SK-N-SH (cell line): ENCODE data around the gene SUPT7L. TPM values are rescaled to one million over a fixed set of nuclear protein-coding genes. Genes with fewer than 3 reads are reported as not detected.

Source experiments
- CTCF ChIA-PET: fragments of 300-600, 350-600 bp; formaldehyde crosslinking; extraction: SDS; loops from one replicate; lab custom pipeline; 2021; lab: Yijun Ruan, JAX
- POLR2A ChIA-PET: fragments of 350-600 bp; sonication (Branson Sonifier 250); formaldehyde crosslinking; extraction: SDS; loops from one replicate; lab custom pipeline; 2020; ENCODE audit warnings: antibody characterized with exemption, inconsistent platforms; lab: Yijun Ruan, JAX
- DNase-seq: peaks from one replicate; pipeline ENCODE4 v3.0.0; 2012
- H2AFZ ChIP-seq: fragments of 200-600 bp; sonication (generic); 2 replicates; pipeline ENCODE4 v1.8.1; 2016; ENCODE audit warnings: antibody characterized with exemption, mild to moderate bottlenecking, low read depth
- H3F3A ChIP-seq: fragments of 200-600 bp; sonication (generic); replicated peaks from 2 replicates; pipeline ENCODE3; 2016; ENCODE audit warnings: antibody characterized with exemption, mild to moderate bottlenecking; ENCODE audit not compliant: insufficient read depth
- H3K27ac ChIP-seq, 2 experiments: fragments of 200-500 bp in 1 of 2; fragments of 200-600 bp in 1 of 2; sonication (Bioruptor generic) in 1 of 2; sonication (generic), shearing (Covaris generic) in 1 of 2; 2 replicates each; pipeline versions ENCODE4 v1.5.1 to v1.6.1; 2014 to 2016; ENCODE audit warnings: low read depth in 2 of 2, inconsistent platforms in 1 of 2, low read length in 1 of 2, mild to moderate bottlenecking in 1 of 2, mixed read lengths in 1 of 2
- H3K27me3 ChIP-seq: fragments of 200-600 bp; sonication (generic), shearing (Covaris generic); 2 replicates; pipeline ENCODE4 v1.6.1; 2016; ENCODE audit warnings: mixed run types; ENCODE audit not compliant: insufficient read depth
- H3K36me3 ChIP-seq, 2 experiments: fragments of 200-500 bp in 1 of 2; fragments of 200-600 bp in 1 of 2; sonication (Bioruptor generic) in 1 of 2; sonication (generic) in 1 of 2; replicated peaks in 1 of 2; 2 replicates each; pipeline versions ENCODE3 to v1.5.1; 2014 to 2016; ENCODE audit warnings: low read length in 1 of 2, mild to moderate bottlenecking in 1 of 2; ENCODE audit not compliant: insufficient read depth in 2 of 2, control insufficient read depth in 1 of 2
- H3K4me1 ChIP-seq, 2 experiments: fragments of 200-500 bp in 1 of 2; fragments of 200-600 bp in 1 of 2; sonication (Bioruptor generic) in 1 of 2; sonication (generic), shearing (Covaris generic) in 1 of 2; 2 replicates each; pipeline versions ENCODE4 v1.5.1 to v1.6.1; 2014 to 2016; ENCODE audit warnings: low read depth in 1 of 2, low read length in 1 of 2, mixed run types in 1 of 2; ENCODE audit not compliant: insufficient read depth in 2 of 2, control insufficient read depth in 1 of 2
- H3K4me2 ChIP-seq: fragments of 200-600 bp; sonication (generic), shearing (Covaris generic); 2 replicates; pipeline ENCODE4 v1.6.1; 2017; ENCODE audit warnings: mixed run types
- H3K4me3 ChIP-seq, 2 experiments: fragments of 200-500 bp in 1 of 2; fragments of 200-600 bp in 1 of 2; sonication (Bioruptor generic) in 1 of 2; sonication (generic), shearing (Covaris generic) in 1 of 2; 2 replicates each; pipeline versions ENCODE4 v1.5.1 to v1.8.1; 2014 to 2016; ENCODE audit warnings: low read depth in 2 of 2, inconsistent platforms in 1 of 2, low read length in 1 of 2, mild to moderate bottlenecking in 1 of 2, mixed read lengths in 1 of 2, moderate library complexity in 1 of 2
- H3K79me2 ChIP-seq: fragments of 200-600 bp; sonication (generic); 2 replicates; pipeline ENCODE4 v1.8.1; 2017; ENCODE audit warnings: mild to moderate bottlenecking; ENCODE audit not compliant: insufficient read depth
- H3K9ac ChIP-seq: fragments of 200-600 bp; sonication (generic); 2 replicates; pipeline ENCODE4 v1.6.1; 2017; ENCODE audit warnings: mixed run types
- H3K9me2 ChIP-seq: fragments of 200-600 bp; sonication (generic); 2 replicates; pipeline ENCODE4 v1.6.1; 2017; ENCODE audit warnings: mixed run types
- H3K9me3 ChIP-seq: fragments of 200-600 bp; sonication (generic); 2 replicates; pipeline ENCODE4 v1.6.1; 2017; ENCODE audit warnings: mixed run types, mild to moderate bottlenecking, moderate library complexity
- H4K20me1 ChIP-seq: fragments of 200-600 bp; sonication (generic); 2 replicates; pipeline ENCODE4 v1.6.1; 2017; ENCODE audit warnings: mild to moderate bottlenecking, mixed run types; ENCODE audit not compliant: insufficient read depth
- CHD2 ChIP-seq: fragments of 150-350 bp; IDR thresholded peaks from 2 replicates; pipeline ENCODE4 v1.6.1; 2018; ENCODE audit warnings: low read length; ENCODE audit not compliant: partially characterized antibody
- EP300 ChIP-seq, 2 experiments: IDR thresholded peaks; 2 replicates each; pipeline versions ENCODE4 v1.4.0 to v1.6.1; 2012; ENCODE audit warnings: borderline replicate concordance in 1 of 2, low read depth in 1 of 2, low read length in 1 of 2
- EZH2phosphoT487 ChIP-seq: fragments of 200-600 bp; sonication (generic); IDR thresholded peaks from 2 replicates; pipeline ENCODE4 v1.6.1; 2017; ENCODE audit warnings: low read depth, mixed run types, mild to moderate bottlenecking, antibody characterized with exemption, moderate library complexity, borderline replicate concordance
- FOSL2 ChIP-seq: IDR thresholded peaks from 2 replicates; pipeline ENCODE4 v1.4.0; 2012; ENCODE audit warnings: low read depth, mild to moderate bottlenecking, moderate library complexity, borderline replicate concordance
- FOXM1 ChIP-seq: IDR thresholded peaks from 2 replicates; pipeline ENCODE4 v1.4.0; 2012; ENCODE audit warnings: low read depth, mild to moderate bottlenecking
- MXI1 ChIP-seq: IDR thresholded peaks from 2 replicates; pipeline ENCODE4 v1.6.1; 2012; ENCODE audit warnings: mild to moderate bottlenecking, low read depth, low read length, improper control_type of control experiment
- NFIC ChIP-seq: IDR thresholded peaks from 2 replicates; pipeline ENCODE4 v1.4.0; 2012; ENCODE audit warnings: borderline replicate concordance
- NRF1 ChIP-seq: IDR thresholded peaks from 2 replicates; pipeline ENCODE4 v1.6.1; 2012; ENCODE audit warnings: low read depth, mild to moderate bottlenecking, low read length
- POLR2AphosphoS5 ChIP-seq: IDR thresholded peaks from 2 replicates; pipeline ENCODE4 v1.6.1; 2012; ENCODE audit warnings: low read depth, low read length
- RAD21 ChIP-seq: IDR thresholded peaks from 2 replicates; pipeline ENCODE4 v1.6.1; 2012; ENCODE audit warnings: mild to moderate bottlenecking, low read length
- RCOR1 ChIP-seq: fragments of 150-350 bp; IDR thresholded peaks from 2 replicates; pipeline ENCODE4 v1.6.1; 2017; ENCODE audit warnings: antibody characterized with exemption, low read length
- RXRA ChIP-seq: IDR thresholded peaks from 2 replicates; pipeline ENCODE4 v1.4.0; 2012; ENCODE audit warnings: low read depth, mild to moderate bottlenecking, borderline replicate concordance
- SIN3A ChIP-seq: IDR thresholded peaks from 2 replicates; pipeline ENCODE4 v1.6.1; 2012; ENCODE audit warnings: low read depth, mild to moderate bottlenecking, low read length, moderate library complexity, borderline replicate concordance
- SMC3 ChIP-seq: IDR thresholded peaks from 2 replicates; pipeline ENCODE4 v1.6.1; 2012; ENCODE audit warnings: low read depth, low read length, improper control_type of control experiment
- TAF1 ChIP-seq: IDR thresholded peaks from 2 replicates; pipeline ENCODE4 v1.6.1; 2012; ENCODE audit warnings: low read depth, mild to moderate bottlenecking, low read length, moderate library complexity, borderline replicate concordance
- TCF12 ChIP-seq: IDR thresholded peaks from 2 replicates; pipeline ENCODE4 v1.4.0; 2012
- TEAD4 ChIP-seq: IDR thresholded peaks from 2 replicates; pipeline ENCODE4 v1.4.0; 2012; ENCODE audit warnings: mild to moderate bottlenecking, borderline replicate concordance; ENCODE audit not compliant: insufficient read depth
- YY1 ChIP-seq: IDR thresholded peaks from 2 replicates; pipeline ENCODE4 v1.4.0; 2012; ENCODE audit warnings: low read depth, mild to moderate bottlenecking
- WGBS: methylation state at CpG from one replicate; pipeline ENCODE4 v1.1.6; 2017; ENCODE audit warnings: low lambda C conversion rate; 5-methylcytosine and 5-hydroxymethylcytosine counted together
- polyA plus RNA-seq, 3 experiments: library from polyadenylated mRNA; depleted of rRNA; stranded (reverse); fragments of >200 nt; gene quantifications; 2 replicates each; pipeline ENCODE4 v1.2.3, GENCODE V29; 2012
- TF ChIP-seq, protein P1 (sequence below): fragments of 150-350 bp; IDR thresholded peaks from 2 replicates; pipeline ENCODE4 v1.6.1; 2016; ENCODE audit warnings: mild to moderate bottlenecking, low read depth, low read length
- TF ChIP-seq, protein P2 (sequence below): IDR thresholded peaks from 2 replicates; pipeline ENCODE4 v1.4.0; 2012; ENCODE audit warnings: low read depth
- TF ChIP-seq, protein P3 (sequence below): IDR thresholded peaks from 2 replicates; pipeline ENCODE4 v1.4.0; 2012; ENCODE audit warnings: low read depth, borderline replicate concordance
- TF ChIP-seq, protein P4 (sequence below): IDR thresholded peaks from 2 replicates; pipeline ENCODE4; 2012

The SUPT7L gene
- polyA plus RNA-seq, 1 of the 3 experiments (the other 2 are of a cell fraction): 49.7 TPM

DNA sequence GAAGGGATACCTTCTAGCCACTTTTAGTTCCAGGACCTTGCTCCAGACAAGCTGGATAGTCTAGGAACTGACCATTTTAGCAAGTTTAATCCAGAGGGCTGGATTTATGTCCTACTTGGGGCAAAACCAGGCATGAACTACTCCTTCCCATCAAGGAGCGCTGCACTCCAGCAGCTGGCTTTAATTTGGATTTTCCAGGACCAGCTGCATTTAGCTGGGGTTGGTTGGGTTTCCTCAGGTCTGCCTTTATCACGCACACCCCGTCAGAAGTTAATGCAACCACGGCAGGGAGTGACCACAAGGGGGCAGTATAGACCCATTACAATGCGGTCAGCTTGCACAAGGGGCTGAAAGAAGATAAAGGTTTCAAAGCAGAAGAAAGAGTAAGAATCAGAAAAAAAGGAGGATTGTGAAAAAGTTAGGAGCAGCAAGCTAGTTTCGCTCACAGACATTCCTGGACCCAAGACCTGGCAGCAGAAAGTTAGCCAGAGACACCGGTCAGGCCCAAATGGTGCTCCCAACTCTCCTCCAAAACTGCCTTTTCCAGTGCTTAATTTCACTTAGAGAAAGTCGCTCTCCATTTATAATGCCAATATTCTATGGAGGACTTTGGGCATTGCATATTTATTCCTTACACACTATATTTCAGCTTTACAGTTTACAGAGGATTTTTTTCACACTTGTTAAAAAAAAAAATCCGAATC, 40.4 kb upstream of the SUPT7L start (continued):
- TF ChIP-seq, protein P1, sequence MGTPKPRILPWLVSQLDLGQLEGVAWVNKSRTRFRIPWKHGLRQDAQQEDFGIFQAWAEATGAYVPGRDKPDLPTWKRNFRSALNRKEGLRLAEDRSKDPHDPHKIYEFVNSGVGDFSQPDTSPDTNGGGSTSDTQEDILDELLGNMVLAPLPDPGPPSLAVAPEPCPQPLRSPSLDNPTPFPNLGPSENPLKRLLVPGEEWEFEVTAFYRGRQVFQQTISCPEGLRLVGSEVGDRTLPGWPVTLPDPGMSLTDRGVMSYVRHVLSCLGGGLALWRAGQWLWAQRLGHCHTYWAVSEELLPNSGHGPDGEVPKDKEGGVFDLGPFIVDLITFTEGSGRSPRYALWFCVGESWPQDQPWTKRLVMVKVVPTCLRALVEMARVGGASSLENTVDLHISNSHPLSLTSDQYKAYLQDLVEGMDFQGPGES: no peak
- TF ChIP-seq RCOR1 (peak; percentile 70), YY1 (no peak), SIN3A (peak; percentile 65; the same call in 1 of the 2 replicates), RAD21 (peak; percentile 98), CHD2 (peak; percentile 47), MXI1 (no peak; the same call in 1 of the 2 replicates), FOXM1 (no peak), TCF12 (peak; percentile 78), POLR2AphosphoS5 (peak; percentile 16; the same call in 1 of the 2 replicates), EZH2phosphoT487 (no peak), EP300 (IDR thresholded peaks at IDR 0.05; ENCODE audit: borderline replicate concordance in 1 of 2, low read depth in 1 of 2, low read length in 1 of 2) (peak in 1 of 2 experiments; percentile 48; a peak in 1 of 4 replicates), SMC3 (peak; percentile 82), TEAD4 (no peak)

DNA sequence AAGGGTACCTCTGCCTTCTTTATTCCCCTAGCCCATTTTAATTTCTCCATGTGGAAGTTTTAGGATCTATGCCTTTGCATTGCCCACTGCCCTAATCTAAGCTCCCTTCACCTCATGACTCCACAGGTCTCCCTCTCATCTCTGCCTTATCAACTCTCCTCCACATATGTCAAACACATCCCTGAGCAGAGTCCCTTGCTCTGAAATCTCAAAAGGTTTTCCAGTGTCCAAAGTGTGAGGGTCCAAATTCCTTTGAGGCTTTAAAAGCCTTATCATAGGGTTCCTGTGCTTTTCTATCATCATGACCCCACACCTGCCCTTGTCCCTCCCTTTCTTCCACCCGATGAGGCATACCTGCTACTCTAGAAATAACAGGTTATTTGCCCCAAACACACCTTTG, 38.9 kb upstream of the SUPT7L start:
- POLR2A ChIA-PET: no interaction called here
- Histone ChIP-seq H3F3A (peaks cover 20% of the 10 kb centered on the region), H3K4me2 (no peak overlapping the region), H3K4me1 (peaks cover 10 to 16% of the 10 kb centered on the region in 2 experiments; a peak in 3 of 4 replicates), H3K9me2 (no peaks in the 10 kb centered on the region), H3K79me2 (no peaks in the 10 kb centered on the region), H3K9me3 (no peaks in the 10 kb centered on the region), H3K4me3 (no peak overlapping the region), H3K9ac (no peak overlapping the region), H2AFZ (no peak overlapping the region), H4K20me1 (no peaks in the 10 kb centered on the region), H3K27ac (no peak overlapping the region), H3K27me3 (no peaks in the 10 kb centered on the region), H3K36me3 (no peaks in the 10 kb centered on the region)
- 84% methylated on average over 1 of the region's 1 CpG for WGBS
- CTCF ChIA-PET: interaction anchor here (0.6 to 18.8 kb wide), 6 partner anchors 11 to 701 kb away, joined by 3 to 333 read pairs (median 14); no protein-coding TSS in a partner anchor
- no peak for TF ChIP-seq TAF1
- no peak for TF ChIP-seq NRF1
- no peak for TF ChIP-seq TEAD4
- TF ChIP-seq CHD2: no peak
- no peak for TF ChIP-seq MXI1
- TF ChIP-seq POLR2AphosphoS5: no peak
- TF ChIP-seq FOSL2: no peak
- TF ChIP-seq, protein P2, sequence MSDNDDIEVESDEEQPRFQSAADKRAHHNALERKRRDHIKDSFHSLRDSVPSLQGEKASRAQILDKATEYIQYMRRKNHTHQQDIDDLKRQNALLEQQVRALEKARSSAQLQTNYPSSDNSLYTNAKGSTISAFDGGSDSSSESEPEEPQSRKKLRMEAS: no peak
- TF ChIP-seq TCF12: no peak
- TF ChIP-seq YY1: no peak
- TF ChIP-seq NFIC: no peak
- TF ChIP-seq RXRA: no peak
- TF ChIP-seq, protein P3, sequence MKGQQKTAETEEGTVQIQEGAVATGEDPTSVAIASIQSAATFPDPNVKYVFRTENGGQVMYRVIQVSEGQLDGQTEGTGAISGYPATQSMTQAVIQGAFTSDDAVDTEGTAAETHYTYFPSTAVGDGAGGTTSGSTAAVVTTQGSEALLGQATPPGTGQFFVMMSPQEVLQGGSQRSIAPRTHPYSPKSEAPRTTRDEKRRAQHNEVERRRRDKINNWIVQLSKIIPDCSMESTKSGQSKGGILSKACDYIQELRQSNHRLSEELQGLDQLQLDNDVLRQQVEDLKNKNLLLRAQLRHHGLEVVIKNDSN: no peak
- TF ChIP-seq FOXM1: no peak
- TF ChIP-seq, protein P4, sequence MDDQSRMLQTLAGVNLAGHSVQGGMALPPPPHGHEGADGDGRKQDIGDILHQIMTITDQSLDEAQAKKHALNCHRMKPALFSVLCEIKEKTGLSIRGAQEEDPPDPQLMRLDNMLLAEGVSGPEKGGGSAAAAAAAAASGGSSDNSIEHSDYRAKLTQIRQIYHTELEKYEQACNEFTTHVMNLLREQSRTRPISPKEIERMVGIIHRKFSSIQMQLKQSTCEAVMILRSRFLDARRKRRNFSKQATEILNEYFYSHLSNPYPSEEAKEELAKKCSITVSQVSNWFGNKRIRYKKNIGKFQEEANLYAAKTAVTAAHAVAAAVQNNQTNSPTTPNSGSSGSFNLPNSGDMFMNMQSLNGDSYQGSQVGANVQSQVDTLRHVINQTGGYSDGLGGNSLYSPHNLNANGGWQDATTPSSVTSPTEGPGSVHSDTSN: no peak
- DNase-seq: no peak
